H1 (cell line): Measurements from ENCODE around the gene PCDHGB3. TPM values are rescaled to one million over a fixed set of nuclear protein-coding genes. Genes with fewer than 3 reads are reported as not detected.

Source experiments
- CTCF ChIA-PET: fragments of 300-600 bp; sonication (Branson Sonifier 250); formaldehyde crosslinking; loops from one replicate; lab custom pipeline; 2021; ENCODE audit not compliant: partially characterized antibody; lab: Charles Lee
- POLR2A ChIA-PET: fragments of 300-600 bp; sonication (Branson Sonifier 250); formaldehyde crosslinking; loops from one replicate; lab custom pipeline; 2021; ENCODE audit warnings: inconsistent platforms; ENCODE audit not compliant: partially characterized antibody; lab: Charles Lee
- DNase-seq, 2 experiments: peaks; one replicate each; pipeline versions ENCODE4 v3.0.0 to v3.0.0-alpha.2; 2010 to 2022; ENCODE audit warnings: low spot score in 2 of 2, low read depth in 1 of 2, mixed read lengths in 1 of 2
- FAIRE-seq: peaks from 2 replicates; lab custom pipeline; 2011; peaks lifted over from hg19 to GRCh38; lab: Jason Lieb, UNC
- H2AFZ ChIP-seq: 2 replicates; pipeline ENCODE4 v1.8.1; 2012; ENCODE audit warnings: low read length, inconsistent platforms
- H2AK5ac ChIP-seq: 2 replicates; pipeline ENCODE4 v1.6.1; 2013; ENCODE audit warnings: low read depth, low read length
- H2BK120ac ChIP-seq: replicated peaks from 2 replicates; pipeline ENCODE3; 2013; ENCODE audit warnings: low read depth, low read length, inconsistent platforms
- H2BK12ac ChIP-seq: 2 replicates; pipeline ENCODE4 v1.6.1; 2013; ENCODE audit warnings: low read depth, low read length
- H2BK15ac ChIP-seq: 2 replicates; pipeline ENCODE4 v1.6.1; 2013; ENCODE audit warnings: low read length
- H2BK20ac ChIP-seq: 2 replicates; pipeline ENCODE4 v1.6.1; 2013; ENCODE audit warnings: low read length
- H2BK5ac ChIP-seq: 2 replicates; pipeline ENCODE4 v1.6.1; 2013; ENCODE audit warnings: low read depth, low read length
- H3K14ac ChIP-seq: 2 replicates; pipeline ENCODE4 v1.6.1; 2013; ENCODE audit warnings: inconsistent platforms; ENCODE audit not compliant: insufficient read length
- H3K18ac ChIP-seq: 2 replicates; pipeline ENCODE4 v1.6.1; 2013; ENCODE audit warnings: low read length; ENCODE audit errors: extremely low read depth
- H3K23ac ChIP-seq: 2 replicates; pipeline ENCODE4 v1.6.1; 2013; ENCODE audit warnings: inconsistent platforms; ENCODE audit not compliant: insufficient read length
- H3K23me2 ChIP-seq: 2 replicates; pipeline ENCODE4 v1.6.1; 2013; ENCODE audit warnings: low read depth, low read length
- H3K27ac ChIP-seq: 2 replicates; pipeline ENCODE4 v1.6.1; 2011; ENCODE audit warnings: low read depth, low read length, inconsistent platforms
- H3K27me3 ChIP-seq, 4 experiments: replicated peaks in 1 of 4; 1 replicate in 1 of 4; 2 replicates in 3 of 4; pipeline versions ENCODE4 v1.6.1 to v1.8.1; 2011 to 2013; ENCODE audit warnings: low read length in 3 of 4, mild to moderate bottlenecking in 3 of 4, inconsistent platforms in 2 of 4, mixed read lengths in 2 of 4, moderate library complexity in 1 of 4; ENCODE audit not compliant: control insufficient read depth in 3 of 4, insufficient read depth in 3 of 4; ENCODE audit errors: extremely low read depth in 1 of 4
- H3K36me3 ChIP-seq, 4 experiments: 2 replicates each; pipeline versions ENCODE4 v1.6.1 to v1.8.1; 2011 to 2013; ENCODE audit warnings: mild to moderate bottlenecking in 4 of 4, low read length in 3 of 4, moderate library complexity in 2 of 4, control low read depth in 1 of 4, inconsistent platforms in 1 of 4; ENCODE audit not compliant: insufficient read depth in 4 of 4, control insufficient read depth in 2 of 4
- H3K4ac ChIP-seq: replicated peaks from 2 replicates; pipeline ENCODE3; 2013; ENCODE audit warnings: low read length, low read depth, mixed read lengths, inconsistent platforms; ENCODE audit not compliant: insufficient read length
- H3K4me1 ChIP-seq, 4 experiments: replicated peaks in 1 of 4; 1 replicate in 1 of 4; 2 replicates in 3 of 4; pipeline versions ENCODE4 v1.6.1 to v1.8.1; 2011 to 2013; ENCODE audit warnings: low read length in 3 of 4, inconsistent platforms in 2 of 4, mixed read lengths in 1 of 4; ENCODE audit not compliant: insufficient read depth in 4 of 4, control insufficient read depth in 3 of 4
- H3K4me2 ChIP-seq, 2 experiments: 2 replicates each; pipeline versions ENCODE4 v1.6.1 to v1.8.1; 2011 to 2013; ENCODE audit warnings: low read depth in 2 of 2, low read length in 2 of 2, control low read depth in 1 of 2, inconsistent platforms in 1 of 2, mild to moderate bottlenecking in 1 of 2; ENCODE audit not compliant: insufficient read depth in 1 of 2
- H3K4me3 ChIP-seq, 4 experiments: fragments of 200-600, 300-600 bp in 1 of 4; sonication (generic), shearing (Covaris generic), sonication (Bioruptor Twin) in 1 of 4; 2 replicates each; pipeline versions ENCODE4 v1.5.1 to v1.8.1; 2011 to 2016; ENCODE audit warnings: low read length in 4 of 4, low read depth in 3 of 4, control low read depth in 2 of 4, inconsistent platforms in 2 of 4, mild to moderate bottlenecking in 2 of 4, mixed read lengths in 1 of 4, moderate library complexity in 1 of 4; ENCODE audit not compliant: insufficient read depth in 2 of 4; ENCODE audit errors: extremely low read depth in 1 of 4
- H3K56ac ChIP-seq: replicated peaks from 2 replicates; pipeline ENCODE3; 2013; ENCODE audit warnings: low read depth, mild to moderate bottlenecking, mixed read lengths, low read length, inconsistent platforms; ENCODE audit not compliant: insufficient read length
- H3K79me1 ChIP-seq: 2 replicates; pipeline ENCODE4 v1.6.1; 2013; ENCODE audit warnings: low read depth, low read length, control low read depth
- H3K79me2 ChIP-seq, 2 experiments: 2 replicates each; pipeline versions ENCODE4 v1.6.1 to v1.8.1; 2012 to 2013; ENCODE audit warnings: low read length in 2 of 2, mild to moderate bottlenecking in 2 of 2, inconsistent platforms in 1 of 2; ENCODE audit not compliant: insufficient read depth in 2 of 2, control insufficient read depth in 1 of 2
- H3K9ac ChIP-seq, 4 experiments: replicated peaks in 1 of 4; 1 replicate in 1 of 4; 2 replicates in 3 of 4; pipeline versions ENCODE4 v1.6.1 to v1.8.1; 2011 to 2013; ENCODE audit warnings: low read depth in 3 of 4, low read length in 3 of 4, control low read depth in 2 of 4, mild to moderate bottlenecking in 2 of 4, moderate library complexity in 2 of 4, inconsistent platforms in 1 of 4; ENCODE audit errors: extremely low read depth in 1 of 4
- H3K9me3 ChIP-seq, 2 experiments: 2 replicates each; pipeline versions ENCODE4 v1.6.1 to v1.8.1; 2012 to 2013; ENCODE audit warnings: mild to moderate bottlenecking in 2 of 2, moderate library complexity in 2 of 2, control low read depth in 1 of 2, inconsistent platforms in 1 of 2, low read depth in 1 of 2, low read length in 1 of 2, mixed read lengths in 1 of 2; ENCODE audit not compliant: insufficient read depth in 2 of 2
- H4K20me1 ChIP-seq, 2 experiments: replicated peaks in 1 of 2; 2 replicates each; pipeline versions ENCODE3 to v1.8.1; 2011 to 2013; ENCODE audit warnings: inconsistent platforms in 2 of 2, low read length in 2 of 2, mild to moderate bottlenecking in 1 of 2; ENCODE audit not compliant: insufficient read depth in 2 of 2, control insufficient read depth in 1 of 2
- H4K5ac ChIP-seq: 2 replicates; pipeline ENCODE4 v1.6.1; 2013; ENCODE audit warnings: low read length, low read depth, mixed read lengths, inconsistent platforms; ENCODE audit not compliant: insufficient read length
- H4K8ac ChIP-seq: 2 replicates; pipeline ENCODE4 v1.8.0; 2013; ENCODE audit warnings: mild to moderate bottlenecking, moderate library complexity, low read length, inconsistent platforms; ENCODE audit not compliant: insufficient read depth; ENCODE audit errors: extremely low read depth
- H4K91ac ChIP-seq: replicated peaks from 2 replicates; pipeline ENCODE3; 2013; ENCODE audit warnings: low read length, mixed read lengths, inconsistent platforms; ENCODE audit not compliant: insufficient read length
- KDM4A ChIP-seq: IDR thresholded peaks from one replicate; pipeline ENCODE4 v1.7.1; 2012; ENCODE audit warnings: low read depth, mild to moderate bottlenecking, moderate library complexity, low read length, inconsistent platforms; ENCODE audit not compliant: severe bottlenecking
- PHF8 ChIP-seq: fragments of 200-600 bp; sonication (generic); conservative IDR thresholded peaks from 2 replicates; pipeline ENCODE4 v1.7.1; 2012; ENCODE audit warnings: low read depth, mild to moderate bottlenecking, inconsistent platforms, low read length, moderate library complexity
- RAD21 ChIP-seq, 2 experiments: IDR thresholded peaks in 1 of 2; conservative IDR thresholded peaks in 1 of 2; 2 replicates each; pipeline ENCODE4 v1.6.1; 2011; ENCODE audit warnings: low read depth in 2 of 2, low read length in 2 of 2, improper control_type of control experiment in 1 of 2, inconsistent platforms in 1 of 2, mild to moderate bottlenecking in 1 of 2, moderate library complexity in 1 of 2
- WGBS, 2 experiments: shearing (Covaris generic) in 1 of 2; methylation state at CpG; one replicate each; pipeline versions ENCODE4 v1.1.6 to v1.1.7; 2013 to 2015; ENCODE audit warnings: low lambda C conversion rate in 2 of 2, mixed read lengths in 2 of 2, inconsistent platforms in 1 of 2, low coverage in 1 of 2, missing lambda C conversion rate in 1 of 2; ENCODE audit not compliant: insufficient replicate concordance in 2 of 2, insufficient coverage in 1 of 2, insufficient read length in 1 of 2; ENCODE audit errors: extremely low coverage in 1 of 2, missing lambda C conversion rate in 1 of 2; 5-methylcytosine and 5-hydroxymethylcytosine counted together
- polyA plus RNA-seq, 7 experiments: library from polyadenylated mRNA; depleted of rRNA in 3 of 7; stranded (reverse) in 5 of 7; unstranded in 2 of 7; fragments of >200 nt in 5 of 7; fragments of 200-250 nt in 2 of 7; gene quantifications; 1 replicate in 5 of 7; 2 replicates in 1 of 7; 4 replicates in 1 of 7; pipeline versions ENCODE4 v1.2.1 to v1.2.3, GENCODE V29; 2011 to 2013; ENCODE audit warnings: missing spikeins in 2 of 7, mixed read lengths in 2 of 7
- total RNA-seq: library from RNA; stranded (reverse); fragmentation: NEBNext Ultra II Directional; extraction: Animal tissue kit (Norgen Biotek cat#: 25700); gene quantifications from 2 replicates; pipeline ENCODE4 v1.2.1, GENCODE V29; 2021

The PCDHGB3 gene
- total and polyA plus RNA-seq, 2 of the 8 experiments (the other 6 are each of a cell fraction or from before 2014, with no cell fraction given), result 1.6 to 1.9 TPM

DNA sequence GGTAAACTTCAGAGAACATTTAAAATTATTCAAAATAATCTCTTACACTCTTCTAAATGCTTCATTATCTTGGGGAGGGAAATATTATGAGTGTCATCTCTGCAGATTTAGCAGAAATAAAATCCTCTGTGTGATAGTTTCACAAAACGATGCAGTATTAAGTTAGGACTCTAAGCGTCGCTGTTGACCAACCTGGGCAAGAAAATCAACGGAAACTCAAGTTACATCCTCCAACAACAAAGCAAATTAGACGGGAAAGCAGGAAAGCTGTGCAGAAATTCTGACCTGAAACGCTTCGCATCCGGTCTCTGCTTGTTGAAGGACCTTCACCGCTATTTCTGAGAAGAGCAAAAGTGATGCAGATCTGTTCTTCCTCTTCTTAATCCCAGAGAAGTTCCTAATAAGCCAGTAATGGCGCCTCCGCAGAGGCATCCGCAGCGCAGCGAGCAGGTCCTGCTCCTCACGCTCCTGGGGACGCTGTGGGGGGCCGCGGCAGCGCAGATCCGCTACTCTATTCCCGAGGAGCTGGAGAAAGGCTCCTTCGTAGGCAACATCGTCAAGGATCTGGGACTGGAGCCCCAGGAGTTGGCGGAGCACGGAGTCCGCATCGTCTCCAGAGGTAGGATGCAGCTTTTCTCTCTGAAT is 3.8 kb downstream of the PCDHGB3 start, which contains the start of gene PCDHGA6:
PCDHGA6 (plus strand) TSS at position 219 of the 645 bp plus-strand sequence; CDS start at position 412, 193 bp downstream.
- no peak within 1 kb of the TSS for H2BK15ac ChIP-seq
- POLR2A ChIA-PET, result interaction anchor here (1.3 kb wide), 1 partner anchor 17 kb away, joined by 3 read pairs; no protein-coding TSS in a partner anchor
- H3K79me2 ChIP-seq, result no peaks in the 10 kb centered on the region
- no peak within 1 kb of the TSS for H2AFZ ChIP-seq
- no peaks in the 10 kb centered on the region for H3K27me3 ChIP-seq
- H3K27ac ChIP-seq, result no peak within 1 kb of the TSS
- H3K23me2 ChIP-seq, result no peaks in the 10 kb centered on the region
- no peak for FAIRE-seq
- no peak within 1 kb of the TSS for H2AK5ac ChIP-seq
- CTCF ChIA-PET, result interaction anchor here (0.8 to 2.9 kb wide), 14 partner anchors 9 to 184 kb away, joined by 3 to 11 read pairs (median 4); partner anchors contain the start of genes PCDHGA10, PCDHGA5, PCDHGB2 and PCDHGB4
- no peak within 1 kb of the TSS for H3K18ac ChIP-seq
- H2BK5ac ChIP-seq, result no peak within 1 kb of the TSS
- H3K79me1 ChIP-seq, result no peaks in the 10 kb centered on the region
- 96% methylated on average over 27 of the region's 27 CpGs; no CpG with 5 or more reads in 1 of the 2 experiments for WGBS, 2 experiments
- H3K9ac ChIP-seq, result no peak within 1 kb of the TSS
- H3K4me3 ChIP-seq, result no peak within 1 kb of the TSS
- no peak within 1 kb of the TSS for H4K5ac ChIP-seq
- H4K8ac ChIP-seq, result no peak within 1 kb of the TSS
- no peak within 1 kb of the TSS for H3K4ac ChIP-seq
- peaks cover 0 to 3% (median 0%) of the 10 kb centered on the region in 4 experiments; a peak in 2 of 8 replicates for H3K36me3 ChIP-seq
- no peak within 1 kb of the TSS for H3K23ac ChIP-seq
- H2BK120ac ChIP-seq, result no peak within 1 kb of the TSS
- H3K56ac ChIP-seq, result no peak within 1 kb of the TSS
- no peak for DNase-seq
- no peak within 1 kb of the TSS for H3K14ac ChIP-seq
- H3K9me3 ChIP-seq, result peaks cover 36 to 51% of the 10 kb centered on the region in 2 experiments; a peak in 3 of 4 replicates
- TF ChIP-seq PHF8, result no peak
- 0 out of 4 replicates have a peak, but pooled peaks of 1 of the 2 experiments have one; percentile 9 for TF ChIP-seq RAD21 (IDR thresholded peaks at IDR 0.05 in 1 of 2, conservative IDR thresholded peaks at IDR 0.05 in 1 of 2; ENCODE audit: low read depth in 2 of 2, low read length in 2 of 2)
- no peak for TF ChIP-seq KDM4A
- no peak within 1 kb of the TSS for H4K91ac ChIP-seq
- H2BK20ac ChIP-seq, result no peak within 1 kb of the TSS
- no peak within 1 kb of the TSS for H3K4me2 ChIP-seq
- H3K4me1 ChIP-seq, result no peaks in the 10 kb centered on the region
- no peaks in the 10 kb centered on the region for H4K20me1 ChIP-seq
- H2BK12ac ChIP-seq, result no peak within 1 kb of the TSS
